Lung microvascular endothelial cell (primary cell): ENCODE data around the gene ZNF124. TPM values are rescaled to one million over a fixed set of nuclear protein-coding genes. Genes with fewer than 3 reads are reported as not detected.
"Not testable (repeated sequence)": the region's sequence is repeated elsewhere in the genome, so short reads cannot be mapped to it uniquely, and the experiment has no call there.

Experiments
- DNase-seq, 2 donors: peaks; one replicate each; pipeline versions ENCODE4 v3.0.0 to v3.0.0-alpha.2; 2010; ENCODE audit warnings: low read depth in 2 of 2
- total RNA-seq: library from RNA; depleted of rRNA; stranded (reverse); fragments of >200 nt; gene quantifications from 2 replicates; pipeline ENCODE4 v1.2.1, GENCODE V29; 2014

The ZNF124 gene
- total RNA-seq, 1 donor from 2014 or later: 59.3 TPM

- DNase-seq: no peak
Measured at GRCh38 chr1:247172996-247173395, 1.2 kb upstream of the ZNF124 start.

GRCh38 chr1:247171443-247171842, 377 bp downstream of the ZNF124 start:
- DNase-seq: not testable (repeated sequence)

- no peak for DNase-seq
Measured at GRCh38 chr1:247165674-247166073, 6.1 kb downstream of the ZNF124 start.

GRCh38 chr1:247164694-247165093, 7.1 kb downstream of the ZNF124 start:
- no peak for DNase-seq

GRCh38 chr1:247156787-247157232, 15.0 kb downstream of the ZNF124 start:
- no peak for DNase-seq

GRCh38 chr1:247147781-247148180, 24.0 kb downstream of the ZNF124 start:
- DNase-seq: no peak

- DNase-seq: not testable (repeated sequence)
Measured at GRCh38 chr1:247147120-247147519, 24.7 kb downstream of the ZNF124 start.

GRCh38 chr1:247146671-247147070, 25.1 kb downstream of the ZNF124 start:
- DNase-seq: peak in 1 of 2 donors; percentile 3

- no peak for DNase-seq
Measured at GRCh38 chr1:247145279-247145678, 26.5 kb downstream of the ZNF124 start.

- not testable (repeated sequence) for DNase-seq
Measured at GRCh38 chr1:247139557-247139956, 32.3 kb downstream of the ZNF124 start.

GRCh38 chr1:247131236-247131635, 40.6 kb downstream of the ZNF124 start:
- DNase-seq: no peak

GRCh38 chr1:247127519-247128282, 44.1 kb downstream of the ZNF124 start:
- DNase-seq: not testable (repeated sequence)

- not testable (repeated sequence) for DNase-seq
Measured at GRCh38 chr1:247126601-247127000, 45.2 kb downstream of the ZNF124 start.

- DNase-seq: not testable (repeated sequence)
Measured at GRCh38 chr1:247126166-247126565, 45.7 kb downstream of the ZNF124 start.

- DNase-seq: no peak
Measured at GRCh38 chr1:247121382-247121781, 50.4 kb downstream of the ZNF124 start.

- DNase-seq: not testable (repeated sequence)
Measured at GRCh38 chr1:247120408-247120668, 51.5 kb downstream of the ZNF124 start.

- no peak for DNase-seq
Measured at GRCh38 chr1:247119600-247120407, 52.0 kb downstream of the ZNF124 start.

GRCh38 chr1:247118946-247119446, 52.8 kb downstream of the ZNF124 start:
- peak; percentile 12 to 20 for DNase-seq

- no peak for DNase-seq
Measured at GRCh38 chr1:247115545-247115944, 56.3 kb downstream of the ZNF124 start.

GRCh38 chr1:247115141-247115510, 56.7 kb downstream of the ZNF124 start:
- no peak for DNase-seq

GRCh38 chr1:247114351-247115140, 57.3 kb downstream of the ZNF124 start:
- no peak for DNase-seq

- DNase-seq: no peak
Measured at GRCh38 chr1:247113733-247114271, 58.0 kb downstream of the ZNF124 start.
